OCI-LY7 (cell line): ENCODE results near the gene PPAN. TPM values are rescaled to one million over a fixed set of nuclear protein-coding genes. Genes with fewer than 3 reads are reported as not detected.
A peak's percentile ranks its signal among the peaks of the same experiment; 100 is the strongest.

Experiments
- BruUV-seq: library from RNA; stranded (reverse); fragments of 400-500 nt; replicated peaks from 2 replicates; lab custom pipeline; 2021; lab: Mats Ljungman, UMichigan
- CTCF ChIA-PET: fragments of 300-600 bp; sonication (Branson Sonifier 250); formaldehyde crosslinking; loops from one replicate; lab custom pipeline; 2022; ENCODE audit warnings: antibody characterized with exemption; ENCODE audit not compliant: unreplicated experiment; lab: Charles Lee
- POLR2A ChIA-PET: fragments of 300-600 bp; sonication (Branson Sonifier 250); formaldehyde crosslinking; loops from one replicate; lab custom pipeline; 2022; ENCODE audit warnings: antibody characterized with exemption; lab: Charles Lee
- DNase-seq: peaks from one replicate; pipeline ENCODE4 v3.0.0-alpha.2; 2015; ENCODE audit warnings: low spot score
- H2AFZ ChIP-seq: fragments of 200-600 bp; sonication (generic), shearing (Covaris generic); 2 replicates; pipeline ENCODE4 v1.6.1; 2014; ENCODE audit warnings: mild to moderate bottlenecking, antibody characterized with exemption, low read length, moderate library complexity
- H3K27ac ChIP-seq: fragments of 200-600 bp; sonication (generic); 2 replicates; pipeline ENCODE4 v1.5.1; 2014; ENCODE audit warnings: mixed run types, low read depth, mild to moderate bottlenecking, moderate library complexity, low read length, inconsistent platforms; ENCODE audit not compliant: poor library complexity, severe bottlenecking
- H3K36me3 ChIP-seq: fragments of 200-600 bp; sonication (generic); 2 replicates; pipeline ENCODE4 v1.6.1; 2014; ENCODE audit warnings: mild to moderate bottlenecking, antibody characterized with exemption, low read length, moderate library complexity, mixed read lengths; ENCODE audit not compliant: insufficient read depth
- H3K4me1 ChIP-seq: fragments of 200-600 bp; sonication (generic); 2 replicates; pipeline ENCODE4 v1.5.1; 2014; ENCODE audit warnings: mild to moderate bottlenecking, low read length; ENCODE audit not compliant: insufficient read depth, poor library complexity, severe bottlenecking
- H3K4me2 ChIP-seq: fragments of 200-600 bp; sonication (generic); 2 replicates; pipeline ENCODE4 v1.6.1; 2014; ENCODE audit warnings: mild to moderate bottlenecking, low read length
- H3K4me3 ChIP-seq: fragments of 200-600 bp; sonication (generic); 2 replicates; pipeline ENCODE4 v1.5.1; 2014; ENCODE audit warnings: mild to moderate bottlenecking, low read depth, low read length; ENCODE audit not compliant: poor library complexity, severe bottlenecking
- H3K79me2 ChIP-seq: fragments of 200-600 bp; sonication (generic); 2 replicates; pipeline ENCODE4 v1.6.1; 2016; ENCODE audit warnings: low read depth, mild to moderate bottlenecking, low read length, moderate library complexity, mixed read lengths; ENCODE audit not compliant: insufficient read depth
- H3K9me2 ChIP-seq: fragments of 200-600 bp; sonication (generic); 2 replicates; pipeline ENCODE4 v1.6.1; 2016; ENCODE audit warnings: mild to moderate bottlenecking, low read length, mixed read lengths; ENCODE audit not compliant: insufficient read depth
- H3K9me3 ChIP-seq: fragments of 200-600 bp; sonication (generic); 2 replicates; pipeline ENCODE4 v1.6.1; 2014; ENCODE audit warnings: mild to moderate bottlenecking, mixed run types, low read length, mixed read lengths
- H4K20me1 ChIP-seq: fragments of 200-600 bp; sonication (generic); 2 replicates; pipeline ENCODE4 v1.6.1; 2014; ENCODE audit warnings: mild to moderate bottlenecking, antibody characterized with exemption, low read length, moderate library complexity, mixed read lengths; ENCODE audit not compliant: insufficient read depth
- CTCF ChIP-seq: fragments of 200-600 bp; sonication (generic); conservative IDR thresholded peaks from 2 replicates; pipeline ENCODE4 v1.5.1; 2014; ENCODE audit warnings: mild to moderate bottlenecking, antibody characterized with exemption, low read length, moderate library complexity, mixed read lengths
- EZH2phosphoT487 ChIP-seq: fragments of 200-600 bp; sonication (generic); IDR thresholded peaks from 2 replicates; pipeline ENCODE4 v1.6.1; 2018; ENCODE audit warnings: low read depth, borderline replicate concordance, mild to moderate bottlenecking, mixed run types, antibody characterized with exemption, low read length, moderate library complexity, mixed read lengths
- intact Hi-C: fragments of 100-400 bp; cut with micrococcal nuclease; formaldehyde crosslinking; loops from one replicate; pipeline ENCODE4 v1.10.0; 2022; ENCODE audit not compliant: unreplicated experiment
- total RNA-seq, 2 experiments: library from RNA; depleted of rRNA in 1 of 2; stranded (reverse); fragments of >200 nt in 1 of 2; shearing (Covaris generic) in 1 of 2; gene quantifications; 2 replicates each; pipeline ENCODE4 v1.2.3, GENCODE V29; 2014 to 2022

Gene PPAN
- total RNA-seq, 2 experiments from 2014 or later: 77.1 to 116 TPM

GRCh38 chr19:10114651-10115391, 8.7 kb downstream of the PPAN start:
- Histone ChIP-seq H3K4me2 (no peak overlapping the region), H3K4me3 (no peak overlapping the region), H3K36me3 (peaks cover 78% of the 10 kb centered on the region), H2AFZ (no peak overlapping the region), H3K27ac (no peak overlapping the region), H3K9me3 (no peaks in the 10 kb centered on the region), H3K79me2 (peaks cover 19% of the 10 kb centered on the region; the same call in 1 of the 2 replicates), H3K9me2 (no peaks in the 10 kb centered on the region), H3K4me1 (peaks cover 29% of the 10 kb centered on the region), H4K20me1 (no peaks in the 10 kb centered on the region)
- ChIA-PET CTCF (no interaction called here), POLR2A (no interaction called here)
- TF ChIP-seq EZH2phosphoT487 (no peak), CTCF (no peak)
- BruUV-seq: no TSS peak
- intact Hi-C loops: loop anchor here (5.0 kb wide), 1 partner anchor 183 kb away; no protein-coding TSS in a partner anchor
- no peak for DNase-seq

GRCh38 chr19:10115392-10116084, 9.4 kb downstream of the PPAN start:
- peaks cover 29% of the 10 kb centered on the region for H3K4me1 ChIP-seq
- H2AFZ ChIP-seq: no peak overlapping the region
- CTCF ChIA-PET: interaction anchor here (0.5 kb wide), 1 partner anchor 28 kb away, joined by 3 read pairs; no protein-coding TSS in a partner anchor
- no peak overlapping the region for H3K4me3 ChIP-seq
- no peak for DNase-seq
- H3K36me3 ChIP-seq: peaks cover 71% of the 10 kb centered on the region
- H4K20me1 ChIP-seq: no peaks in the 10 kb centered on the region
- H3K9me2 ChIP-seq: no peaks in the 10 kb centered on the region
- POLR2A ChIA-PET: no interaction called here
- peaks cover 19% of the 10 kb centered on the region; the same call in 1 of the 2 replicates for H3K79me2 ChIP-seq
- intact Hi-C loops: no loop called here
- TSS peak; percentile 6 for BruUV-seq
- H3K4me2 ChIP-seq: no peak overlapping the region
- no peaks in the 10 kb centered on the region for H3K9me3 ChIP-seq
- H3K27ac ChIP-seq: no peak overlapping the region
- TF ChIP-seq CTCF (no peak), EZH2phosphoT487 (no peak)
